Bronchial epithelial cell (primary cell): ENCODE measurements around the gene ITGA1. TPM values are rescaled to one million over a fixed set of nuclear protein-coding genes. Genes with fewer than 3 reads are reported as not detected.
A peak's percentile ranks its signal among the peaks of the same experiment; 100 is the strongest.

Source experiments
- DNase-seq: peaks from one replicate; pipeline ENCODE4 v3.0.0-alpha.2; 2010; ENCODE audit warnings: low read depth
- FAIRE-seq: peaks from 2 replicates; lab custom pipeline; 2011; peaks lifted over from hg19 to GRCh38; lab: Jason Lieb, UNC
- H3K27me3 ChIP-seq: 2 replicates; pipeline ENCODE4 v1.5.1; 2011; ENCODE audit warnings: low read length; ENCODE audit not compliant: control insufficient read depth, insufficient read depth
- H3K36me3 ChIP-seq: 2 replicates; pipeline ENCODE4 v1.5.1; 2011; ENCODE audit warnings: low read length; ENCODE audit not compliant: control insufficient read depth, insufficient read depth
- H3K4me3 ChIP-seq: 2 replicates; pipeline ENCODE4 v1.5.1; 2011; ENCODE audit warnings: mild to moderate bottlenecking, low read depth, low read length, control low read depth
- CTCF ChIP-seq: IDR thresholded peaks from 2 replicates; pipeline ENCODE4 v1.5.1; 2011; ENCODE audit warnings: mild to moderate bottlenecking, moderate library complexity, low read length, control low read depth, inconsistent platforms; ENCODE audit not compliant: insufficient read depth, severe bottlenecking
- total RNA-seq: library from RNA; depleted of rRNA; stranded (reverse); fragments of >200 nt; gene quantifications from 2 replicates; pipeline ENCODE4 v1.2.1, GENCODE V29; 2014

Gene ITGA1
- total RNA-seq, 1 donor from 2014 or later = 3.7 TPM

GRCh38 chr5:52837591-52838001 lies 49.9 kb downstream of the ITGA1 start:
- Histone ChIP-seq H3K4me3 (no peak overlapping the region), H3K36me3 (no peaks in the 10 kb centered on the region), H3K27me3 (no peaks in the 10 kb centered on the region)
- TF ChIP-seq CTCF = no peak
- no peak for FAIRE-seq
- no peak for DNase-seq

GRCh38 chr5:52838326-52839015 lies 50.8 kb downstream of the ITGA1 start:
- FAIRE-seq = no peak
- no peaks in the 10 kb centered on the region for H3K27me3 ChIP-seq

GRCh38 chr5:52839285-52839684 lies 51.6 kb downstream of the ITGA1 start:
- Histone ChIP-seq H3K4me3 (no peak overlapping the region), H3K36me3 (no peaks in the 10 kb centered on the region), H3K27me3 (no peaks in the 10 kb centered on the region)
- no peak for FAIRE-seq
- no peak for DNase-seq
- no peak for TF ChIP-seq CTCF

More at GRCh38 chr5:52838326-52839015, 50.8 kb downstream of the ITGA1 start:
- DNase-seq = peak; percentile 48
- TF ChIP-seq CTCF = no peak
- no peak overlapping the region for H3K4me3 ChIP-seq
- no peaks in the 10 kb centered on the region for H3K36me3 ChIP-seq

- H3K27me3 ChIP-seq = no peaks in the 10 kb centered on the region
- FAIRE-seq (no peak), DNase-seq (no peak)
- no peak overlapping the region for H3K4me3 ChIP-seq
- H3K36me3 ChIP-seq = no peaks in the 10 kb centered on the region
- TF ChIP-seq CTCF = no peak
Measured at GRCh38 chr5:52840277-52841050, 52.7 kb downstream of the ITGA1 start.

- DNase-seq (no peak), FAIRE-seq (no peak)
- no peak overlapping the region for H3K4me3 ChIP-seq
- H3K36me3 ChIP-seq = no peaks in the 10 kb centered on the region
- TF ChIP-seq CTCF = no peak
- H3K27me3 ChIP-seq = no peaks in the 10 kb centered on the region
Measured at GRCh38 chr5:52841114-52841513, 53.4 kb downstream of the ITGA1 start.
